HCT116 (cell line): ENCODE data around the gene EMC1. TPM values are rescaled to one million over a fixed set of nuclear protein-coding genes. Genes with fewer than 3 reads are reported as not detected.
"Not testable (repeated sequence)": the region's sequence is repeated elsewhere in the genome, so short reads cannot be mapped to it uniquely, and the experiment has no call there.

ENCODE experiments used
- ATAC-seq: fragments of 200-7000 bp; cut with Tn5 transposase; 2 replicates; pipeline ENCODE4 v1.9.1; 2020; ENCODE audit warnings: mild to moderate bottlenecking, moderate library complexity
- BruUV-seq: library from RNA; stranded (reverse); fragments of 400-500 nt; replicated peaks from 2 replicates; lab custom pipeline; 2021; lab: Mats Ljungman, UMichigan
- CTCF ChIA-PET: fragments of 300-600 bp; sonication (Branson Sonifier 250); formaldehyde crosslinking; loops from one replicate; lab custom pipeline; 2021; ENCODE audit warnings: antibody characterized with exemption; lab: Charles Lee
- POLR2A ChIA-PET: fragments of 300-600, 350-600 bp; sonication (Branson Sonifier 250); formaldehyde crosslinking; loops from one replicate; lab custom pipeline; 2021; ENCODE audit warnings: antibody characterized with exemption; lab: Charles Lee
- RAD21 ChIA-PET, 2 experiments: fragments of 300-600 bp; sonication (Branson Sonifier 250); formaldehyde crosslinking; loops; one replicate each; lab custom pipeline; 2023; ENCODE audit warnings: low total read pairs in 2 of 2; ENCODE audit not compliant: uncharacterized antibody in 2 of 2, unreplicated experiment in 2 of 2, low non-redundant PET in 1 of 2; lab: Charles Lee
- DNase-seq: peaks from one replicate; pipeline ENCODE4 v3.0.0-alpha.2; 2010; ENCODE audit warnings: low read depth, low spot score
- H2AFZ ChIP-seq: fragments of 200-600 bp; shearing (Covaris generic), sonication (generic); 2 replicates; pipeline ENCODE4 v1.6.1; 2017; ENCODE audit warnings: low read depth, mixed run types, mixed read lengths, antibody characterized with exemption, low read length; ENCODE audit not compliant: poor library complexity, severe bottlenecking
- H3K27ac ChIP-seq: 2 replicates; pipeline ENCODE4 v1.5.1; 2012; ENCODE audit warnings: low read depth, low read length
- H3K27me3 ChIP-seq: fragments of 200-600 bp; sonication (generic); 2 replicates; pipeline ENCODE4 v1.6.1; 2016; ENCODE audit warnings: mixed run types, low read length, mixed read lengths; ENCODE audit not compliant: insufficient read depth
- H3K36me3 ChIP-seq, 2 experiments: fragments of 200-500 bp in 1 of 2; fragments of 200-600 bp in 1 of 2; sonication (Bioruptor generic) in 1 of 2; sonication (generic) in 1 of 2; 2 replicates each; pipeline versions ENCODE4 v1.5.1 to v1.6.1; 2014 to 2016; ENCODE audit warnings: low read length in 2 of 2, inconsistent platforms in 1 of 2, mixed read lengths in 1 of 2, mixed run types in 1 of 2; ENCODE audit not compliant: insufficient read depth in 2 of 2, control insufficient read depth in 1 of 2
- H3K4me1 ChIP-seq, 2 experiments: fragments of 200-600 bp in 1 of 2; sonication (generic) in 1 of 2; 2 replicates each; pipeline versions ENCODE4 v1.5.1 to v1.6.1; 2012 to 2017; ENCODE audit warnings: low read length in 2 of 2, inconsistent platforms in 1 of 2, mild to moderate bottlenecking in 1 of 2, mixed read lengths in 1 of 2, mixed run types in 1 of 2, moderate library complexity in 1 of 2; ENCODE audit not compliant: insufficient read depth in 2 of 2, control insufficient read depth in 1 of 2
- H3K4me2 ChIP-seq: fragments of 200-600 bp; sonication (generic); 2 replicates; pipeline ENCODE4 v1.6.1; 2017; ENCODE audit warnings: mixed run types, low read length, mixed read lengths
- H3K4me3 ChIP-seq, 2 experiments: fragments of 200-600 bp in 1 of 2; sonication (generic) in 1 of 2; replicated peaks in 1 of 2; 2 replicates each; pipeline ENCODE4 v1.5.1; 2011 to 2016; ENCODE audit warnings: low read length in 2 of 2, control low read depth in 1 of 2, low read depth in 1 of 2, mild to moderate bottlenecking in 1 of 2, mixed read lengths in 1 of 2, mixed run types in 1 of 2
- H3K79me2 ChIP-seq: fragments of 200-600 bp; sonication (generic); 2 replicates; pipeline ENCODE4 v1.6.1; 2017; ENCODE audit warnings: mild to moderate bottlenecking, mixed run types, low read length, moderate library complexity, mixed read lengths; ENCODE audit not compliant: insufficient read depth
- H3K9ac ChIP-seq: fragments of 200-600 bp; sonication (generic); 2 replicates; pipeline ENCODE4 v1.6.1; 2016; ENCODE audit warnings: low read length, mixed read lengths
- H3K9me2 ChIP-seq: fragments of 200-600 bp; sonication (generic), shearing (Covaris generic); 2 replicates; pipeline ENCODE4 v1.6.1; 2017; ENCODE audit warnings: mixed run types, mild to moderate bottlenecking, moderate library complexity; ENCODE audit not compliant: insufficient read depth
- H3K9me3 ChIP-seq, 2 experiments: fragments of 200-500 bp in 1 of 2; fragments of 200-600 bp in 1 of 2; sonication (Bioruptor generic) in 1 of 2; sonication (generic) in 1 of 2; 2 replicates each; pipeline ENCODE4 v1.6.1; 2014 to 2017; ENCODE audit warnings: low read length in 2 of 2, mixed read lengths in 2 of 2, inconsistent platforms in 1 of 2, low read depth in 1 of 2, mild to moderate bottlenecking in 1 of 2, mixed run types in 1 of 2, moderate library complexity in 1 of 2; ENCODE audit not compliant: control insufficient read depth in 1 of 2, insufficient read depth in 1 of 2
- H4K20me1 ChIP-seq: fragments of 200-600 bp; sonication (generic), shearing (Covaris generic); 2 replicates; pipeline ENCODE4 v1.6.1; 2017; ENCODE audit warnings: mixed run types, mild to moderate bottlenecking, moderate library complexity; ENCODE audit not compliant: insufficient read depth
- EGR1 ChIP-seq: IDR thresholded peaks from 2 replicates; pipeline ENCODE4 v1.6.1; 2012; ENCODE audit warnings: low read depth
- intact Hi-C: fragments of 100-400 bp; cut with micrococcal nuclease; formaldehyde crosslinking; loops from 2 replicates; pipeline ENCODE4 v1.10.0; 2022
- total RNA-seq: library from RNA; stranded (reverse); gene quantifications from one replicate; pipeline ENCODE4 v1.2.1, GENCODE V29; 2021; ENCODE audit not compliant: unreplicated experiment
- TF ChIP-seq, protein P1 (sequence below), 3 experiments: fragments of 200-600 bp in 1 of 3; sonication (generic) in 1 of 3; IDR thresholded peaks in 2 of 3; conservative IDR thresholded peaks in 1 of 3; 2 replicates each; pipeline ENCODE4 v1.5.1; 2012 to 2017; ENCODE audit warnings: low read depth in 2 of 3, low read length in 2 of 3, antibody characterized with exemption in 1 of 3, borderline replicate concordance in 1 of 3, control low read depth in 1 of 3, mild to moderate bottlenecking in 1 of 3, mixed read lengths in 1 of 3, mixed run types in 1 of 3, moderate library complexity in 1 of 3; ENCODE audit not compliant: insufficient read depth in 1 of 3
- TF ChIP-seq, protein P2 (sequence below): IDR thresholded peaks from 2 replicates; pipeline ENCODE4 v1.6.1; 2012; ENCODE audit warnings: low read depth

Gene EMC1
- total RNA-seq, 1 experiment from 2014 or later, result 66.6 TPM

DNA sequence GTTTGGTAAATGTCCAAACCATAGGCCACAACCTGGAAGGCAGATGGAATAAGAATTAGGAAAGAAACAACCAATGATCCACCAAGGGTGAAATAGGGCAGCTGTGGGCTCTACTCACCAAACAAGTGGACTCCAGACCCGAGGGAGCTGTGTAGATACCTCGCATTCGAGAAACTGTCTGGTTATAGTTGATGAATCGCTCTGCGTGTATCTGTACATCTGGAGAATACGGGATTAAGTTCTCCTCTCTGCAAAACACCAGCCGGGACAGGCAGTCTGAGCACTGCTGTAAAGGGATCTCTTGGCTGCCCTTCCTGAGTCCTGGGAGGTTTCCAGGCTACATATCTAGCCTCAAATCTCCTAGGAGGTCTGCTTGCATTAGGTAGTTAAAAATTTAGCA, 31.9 kb downstream of the EMC1 start:
- Histone ChIP-seq H3K9ac (no peak overlapping the region), H3K27ac (no peak overlapping the region), H2AFZ (no peak overlapping the region), H3K4me3 (no peak overlapping the region), H3K27me3 (no peaks in the 10 kb centered on the region), H4K20me1 (no peaks in the 10 kb centered on the region; the same call in 1 of the 2 replicates), H3K4me2 (no peak overlapping the region), H3K9me2 (no peaks in the 10 kb centered on the region), H3K4me1 (no peaks in the 10 kb centered on the region), H3K36me3 (peaks cover 38 to 47% of the 10 kb centered on the region in 2 experiments), H3K9me3 (no peaks in the 10 kb centered on the region), H3K79me2 (peaks cover 38% of the 10 kb centered on the region)
- ChIA-PET POLR2A (no interaction called here), CTCF (no interaction called here), RAD21 (no interaction called here)
- no peak for TF ChIP-seq EGR1
- TF ChIP-seq, protein P1, sequence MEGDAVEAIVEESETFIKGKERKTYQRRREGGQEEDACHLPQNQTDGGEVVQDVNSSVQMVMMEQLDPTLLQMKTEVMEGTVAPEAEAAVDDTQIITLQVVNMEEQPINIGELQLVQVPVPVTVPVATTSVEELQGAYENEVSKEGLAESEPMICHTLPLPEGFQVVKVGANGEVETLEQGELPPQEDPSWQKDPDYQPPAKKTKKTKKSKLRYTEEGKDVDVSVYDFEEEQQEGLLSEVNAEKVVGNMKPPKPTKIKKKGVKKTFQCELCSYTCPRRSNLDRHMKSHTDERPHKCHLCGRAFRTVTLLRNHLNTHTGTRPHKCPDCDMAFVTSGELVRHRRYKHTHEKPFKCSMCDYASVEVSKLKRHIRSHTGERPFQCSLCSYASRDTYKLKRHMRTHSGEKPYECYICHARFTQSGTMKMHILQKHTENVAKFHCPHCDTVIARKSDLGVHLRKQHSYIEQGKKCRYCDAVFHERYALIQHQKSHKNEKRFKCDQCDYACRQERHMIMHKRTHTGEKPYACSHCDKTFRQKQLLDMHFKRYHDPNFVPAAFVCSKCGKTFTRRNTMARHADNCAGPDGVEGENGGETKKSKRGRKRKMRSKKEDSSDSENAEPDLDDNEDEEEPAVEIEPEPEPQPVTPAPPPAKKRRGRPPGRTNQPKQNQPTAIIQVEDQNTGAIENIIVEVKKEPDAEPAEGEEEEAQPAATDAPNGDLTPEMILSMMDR (IDR thresholded peaks at IDR 0.05 in 2 of 3, conservative IDR thresholded peaks at IDR 0.05 in 1 of 3; ENCODE audit: borderline replicate concordance in 1 of 3, insufficient read depth in 1 of 3, low read depth in 2 of 3, low read length in 2 of 3), result no peak
- TF ChIP-seq, protein P2, sequence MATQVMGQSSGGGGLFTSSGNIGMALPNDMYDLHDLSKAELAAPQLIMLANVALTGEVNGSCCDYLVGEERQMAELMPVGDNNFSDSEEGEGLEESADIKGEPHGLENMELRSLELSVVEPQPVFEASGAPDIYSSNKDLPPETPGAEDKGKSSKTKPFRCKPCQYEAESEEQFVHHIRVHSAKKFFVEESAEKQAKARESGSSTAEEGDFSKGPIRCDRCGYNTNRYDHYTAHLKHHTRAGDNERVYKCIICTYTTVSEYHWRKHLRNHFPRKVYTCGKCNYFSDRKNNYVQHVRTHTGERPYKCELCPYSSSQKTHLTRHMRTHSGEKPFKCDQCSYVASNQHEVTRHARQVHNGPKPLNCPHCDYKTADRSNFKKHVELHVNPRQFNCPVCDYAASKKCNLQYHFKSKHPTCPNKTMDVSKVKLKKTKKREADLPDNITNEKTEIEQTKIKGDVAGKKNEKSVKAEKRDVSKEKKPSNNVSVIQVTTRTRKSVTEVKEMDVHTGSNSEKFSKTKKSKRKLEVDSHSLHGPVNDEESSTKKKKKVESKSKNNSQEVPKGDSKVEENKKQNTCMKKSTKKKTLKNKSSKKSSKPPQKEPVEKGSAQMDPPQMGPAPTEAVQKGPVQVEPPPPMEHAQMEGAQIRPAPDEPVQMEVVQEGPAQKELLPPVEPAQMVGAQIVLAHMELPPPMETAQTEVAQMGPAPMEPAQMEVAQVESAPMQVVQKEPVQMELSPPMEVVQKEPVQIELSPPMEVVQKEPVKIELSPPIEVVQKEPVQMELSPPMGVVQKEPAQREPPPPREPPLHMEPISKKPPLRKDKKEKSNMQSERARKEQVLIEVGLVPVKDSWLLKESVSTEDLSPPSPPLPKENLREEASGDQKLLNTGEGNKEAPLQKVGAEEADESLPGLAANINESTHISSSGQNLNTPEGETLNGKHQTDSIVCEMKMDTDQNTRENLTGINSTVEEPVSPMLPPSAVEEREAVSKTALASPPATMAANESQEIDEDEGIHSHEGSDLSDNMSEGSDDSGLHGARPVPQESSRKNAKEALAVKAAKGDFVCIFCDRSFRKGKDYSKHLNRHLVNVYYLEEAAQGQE, result no peak
- BruUV-seq, result no TSS peak
- DNase-seq, result no peak
- intact Hi-C loops, result no loop called here
- no peak for ATAC-seq

DNA sequence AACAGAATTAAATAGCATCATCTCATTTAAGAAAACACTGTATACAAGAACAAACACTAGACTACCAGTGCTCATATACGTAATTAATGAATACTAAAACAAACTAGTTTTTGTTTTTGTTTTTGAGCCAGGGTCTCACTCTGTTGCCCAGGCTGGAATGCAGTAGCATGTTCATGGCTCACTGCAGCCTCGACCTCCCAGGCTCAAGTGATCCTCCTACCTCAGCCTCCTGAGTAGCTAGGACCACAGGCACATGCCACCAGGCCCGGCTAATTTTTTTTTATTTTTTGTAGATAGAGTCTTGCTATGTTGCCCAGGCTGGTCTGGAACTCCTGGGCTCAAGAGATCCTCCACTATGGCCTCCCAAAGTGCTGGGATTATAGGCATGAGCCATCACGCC, 34.7 kb downstream of the EMC1 start:
- H3K9me2 ChIP-seq, H3K9me3 ChIP-seq, H3K9ac ChIP-seq, POLR2A ChIA-PET, ATAC-seq, H3K4me1 ChIP-seq, CTCF ChIA-PET, DNase-seq, BruUV-seq, H2AFZ ChIP-seq, intact Hi-C loops, H3K27me3 ChIP-seq, H3K4me2 ChIP-seq, RAD21 ChIA-PET, H3K27ac ChIP-seq, H4K20me1 ChIP-seq, H3K4me3 ChIP-seq: not testable (repeated sequence)
- Histone ChIP-seq H3K79me2 (peaks cover 62% of the 10 kb centered on the region), H3K36me3 (peaks cover 42 to 44% of the 10 kb centered on the region in 2 experiments)
